K562 (cell line): ENCODE results near the gene SLC35G2. TPM values are rescaled to one million over a fixed set of nuclear protein-coding genes. Genes with fewer than 3 reads are reported as not detected.

Experiments used
- CUX1 ChIP-seq: fragments of 200-800 bp; sonication (Bioruptor generic); IDR thresholded peaks from 2 replicates; pipeline ENCODE4 v1.6.1; 2016; ENCODE audit warnings: missing genetic modification characterization, missing compliant biosample characterization
- E2F1 ChIP-seq: sonication (generic); formaldehyde crosslinking; IDR thresholded peaks from 2 replicates; pipeline ENCODE4 v1.8.1; 2023; ENCODE audit warnings: mild to moderate bottlenecking, missing genetic modification reagents, moderate library complexity
- FOXK2 ChIP-seq, 2 experiments: fragments of 450-650 bp; IDR thresholded peaks in 1 of 2; conservative IDR thresholded peaks in 1 of 2; 2 replicates each; pipeline ENCODE4 v1.6.1; 2016; ENCODE audit warnings: low read depth in 2 of 2, mild to moderate bottlenecking in 1 of 2
- HDAC2 ChIP-seq: fragments of 450-650 bp; IDR thresholded peaks from 2 replicates; pipeline ENCODE4 v1.6.1; 2016; ENCODE audit warnings: mild to moderate bottlenecking
- HNRNPLL ChIP-seq: fragments of 200-400 bp; formaldehyde crosslinking; IDR thresholded peaks from 2 replicates; pipeline ENCODE4 v1.6.1; 2017; ENCODE audit warnings: low read length, low read depth, mild to moderate bottlenecking; ENCODE audit not compliant: poor library complexity, severe bottlenecking
- MEIS2 ChIP-seq: fragments of 450-650 bp; IDR thresholded peaks from 2 replicates; pipeline ENCODE4 v1.6.1; 2014; ENCODE audit warnings: mild to moderate bottlenecking; ENCODE audit not compliant: partially characterized antibody
- NFIC ChIP-seq: fragments of 450-650 bp; IDR thresholded peaks from 2 replicates; pipeline ENCODE4 v1.6.1; 2017; ENCODE audit warnings: mild to moderate bottlenecking, inconsistent platforms
- PHTF2 ChIP-seq: fragments of 250-450 bp; sonication (Bioruptor Pico); IDR thresholded peaks from 2 replicates; pipeline ENCODE4 v1.5.0; 2021; ENCODE audit warnings: mild to moderate bottlenecking
- RBM34 ChIP-seq: fragments of 200-400 bp; formaldehyde crosslinking; IDR thresholded peaks from 2 replicates; pipeline ENCODE4 v1.6.1; 2018; ENCODE audit warnings: low read length, borderline replicate concordance; ENCODE audit not compliant: insufficient read depth
- SFPQ ChIP-seq: fragments of 200-400 bp; formaldehyde crosslinking; IDR thresholded peaks from 2 replicates; pipeline ENCODE4 v1.6.1; 2017; ENCODE audit warnings: mild to moderate bottlenecking, low read depth, low read length, moderate library complexity
- SNAPC5 ChIP-seq: fragments of 250-450 bp; sonication (Bioruptor Pico); IDR thresholded peaks from 2 replicates; pipeline ENCODE4 v1.8.0; 2021; ENCODE audit warnings: moderate library complexity, mild to moderate bottlenecking, inconsistent platforms
- STAG1 ChIP-seq: sonication (generic); formaldehyde crosslinking; IDR thresholded peaks from 2 replicates; pipeline ENCODE4 v1.5.0; 2020; ENCODE audit warnings: missing genetic modification reagents, borderline replicate concordance
- ZNF24 ChIP-seq: fragments of 450-650 bp; IDR thresholded peaks from 2 replicates; pipeline ENCODE4 v1.6.1; 2016
- ZNF592 ChIP-seq: fragments of 450-650 bp; IDR thresholded peaks from 2 replicates; pipeline ENCODE4 v1.6.1; 2017; ENCODE audit warnings: antibody characterized with exemption, mild to moderate bottlenecking
- polyA plus RNA-seq, 8 experiments: library from polyadenylated mRNA; depleted of rRNA in 4 of 8; stranded (reverse) in 5 of 8; unstranded in 3 of 8; fragments of >200 nt; fragmentation: Nextera tagmentation in 2 of 8; fragmentation: Illumina TruSeq in 1 of 8; extraction: Ambion mirVana in 2 of 8; extraction: Trizol in 1 of 8; gene quantifications; 2 replicates each; pipeline versions ENCODE4 v1.2.1 to v1.2.3, GENCODE V29; 2011 to 2014; ENCODE audit warnings: inconsistent platforms in 1 of 8, missing spikeins in 1 of 8
- total RNA-seq, 7 experiments: library from RNA; depleted of rRNA in 6 of 7; stranded (reverse); fragments of >200 nt in 6 of 7; fragmentation: Illumina TruSeq in 2 of 7; extraction: Trizol in 2 of 7; gene quantifications; 2 replicates each; pipeline versions ENCODE4 v1.2.1 to v1.2.3, GENCODE V29; 2011 to 2021; ENCODE audit warnings: low replicate concordance in 1 of 7

The SLC35G2 gene
- total and polyA plus RNA-seq, 9 of the 15 experiments (the other 6 are each of a cell fraction or from before 2014, with no cell fraction given) = 2.6 to 5.9 (median 3.2) TPM

- TF ChIP-seq MEIS2 (peak; percentile 97), CUX1 (CRISPR knock-in tag) (no peak), HDAC2 (peak; percentile 83), ZNF24 (no peak), ZNF592 (0 out of 2 replicates have a peak, but pooled peaks have one; percentile 16), HNRNPLL (no peak), NFIC (peak; percentile 48), SNAPC5 (CRISPR knock-in tag) (no peak), PHTF2 (CRISPR knock-in tag) (no peak), RBM34 (no peak), E2F1 (no peak), FOXK2 (conservative IDR thresholded peaks at IDR 0.05 in 1 of 2, IDR thresholded peaks at IDR 0.05 in 1 of 2; ENCODE audit: low read depth in 2 of 2) (no peak; a peak in 1 of 4 replicates), SFPQ (no peak), STAG1 (no peak)
Measured at GRCh38 chr3:136840252-136840651, 21.3 kb downstream of the SLC35G2 start (continued).
